Activated naive CD8-positive, alpha-beta T cell treated with anti-CD3 and anti-CD28 coated beads, Interleukin-2, amount 50 U/mL, for 16 hours (primary cell): ENCODE measurements around the gene TGFB2.

Experiments
- DNase-seq: peaks from one replicate; pipeline ENCODE4 v3.0.0-alpha.2; 2020; ENCODE audit warnings: low read depth, low spot score

Gene TGFB2

GRCh38 chr1:218424502-218424901 lies 79.4 kb downstream of the TGFB2 start:
- no peak for DNase-seq

- no peak for DNase-seq
Measured at GRCh38 chr1:218425647-218426342, 80.7 kb downstream of the TGFB2 start.

GRCh38 chr1:218426343-218426657 lies 81.2 kb downstream of the TGFB2 start:
- no peak for DNase-seq

DNA sequence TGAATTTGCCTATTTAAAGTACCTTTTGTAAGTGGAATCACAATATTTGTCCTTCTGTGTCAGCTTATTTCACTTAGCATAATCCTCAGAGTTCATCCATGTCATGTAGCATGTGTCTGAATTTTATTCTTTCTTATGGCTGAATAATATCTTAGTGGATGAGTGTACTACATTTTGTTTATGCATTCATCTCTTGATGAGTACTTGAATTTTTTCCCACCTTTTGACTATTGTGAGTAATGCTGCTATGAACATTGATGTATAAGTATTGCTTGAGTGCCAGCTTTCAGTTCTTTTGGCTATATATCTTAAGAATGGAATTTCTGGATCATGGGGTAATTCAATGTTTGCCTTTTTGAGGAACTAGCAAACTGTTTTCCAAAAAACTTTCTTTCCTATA lies 84.2 kb downstream of the TGFB2 start:
- no peak for DNase-seq

DNA sequence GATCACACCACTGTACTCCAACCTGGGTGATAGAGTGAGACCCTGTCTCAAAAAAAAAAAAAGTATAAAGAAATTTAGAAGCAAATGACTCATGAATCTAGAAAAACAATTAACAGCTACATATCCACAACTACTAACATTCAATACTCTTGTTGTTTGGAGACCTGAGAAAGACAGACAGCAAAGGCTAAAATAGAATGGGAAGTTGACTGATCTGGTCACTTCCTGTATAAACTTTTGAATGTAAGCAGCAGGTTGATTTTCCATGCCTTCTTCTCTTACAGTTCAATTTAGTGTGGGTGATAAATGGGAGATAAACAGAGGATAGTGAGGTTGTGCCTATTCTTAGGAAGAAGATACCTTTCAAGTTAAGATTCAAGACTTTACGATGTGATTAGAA lies 85.2 kb downstream of the TGFB2 start:
- DNase-seq: no peak

DNA sequence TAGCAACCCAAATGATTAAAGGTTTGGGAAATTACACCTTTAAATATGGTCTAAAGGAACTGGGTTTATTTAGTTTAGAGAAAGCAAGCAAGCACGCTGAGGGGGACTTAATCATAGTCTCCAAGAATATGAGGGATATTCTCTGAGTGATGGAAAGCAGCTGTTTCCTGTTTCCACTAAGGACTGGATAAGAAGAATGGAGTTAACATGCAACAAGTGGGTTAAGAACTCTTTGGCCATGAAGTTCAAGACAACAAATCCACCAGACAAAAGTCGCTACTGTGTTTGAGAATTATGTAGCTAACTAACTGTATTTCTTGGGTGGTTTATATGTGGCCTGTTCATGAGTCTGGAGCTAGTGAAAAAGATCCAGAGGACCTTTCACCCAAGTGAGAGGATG lies 85.7 kb downstream of the TGFB2 start:
- DNase-seq: no peak

DNA sequence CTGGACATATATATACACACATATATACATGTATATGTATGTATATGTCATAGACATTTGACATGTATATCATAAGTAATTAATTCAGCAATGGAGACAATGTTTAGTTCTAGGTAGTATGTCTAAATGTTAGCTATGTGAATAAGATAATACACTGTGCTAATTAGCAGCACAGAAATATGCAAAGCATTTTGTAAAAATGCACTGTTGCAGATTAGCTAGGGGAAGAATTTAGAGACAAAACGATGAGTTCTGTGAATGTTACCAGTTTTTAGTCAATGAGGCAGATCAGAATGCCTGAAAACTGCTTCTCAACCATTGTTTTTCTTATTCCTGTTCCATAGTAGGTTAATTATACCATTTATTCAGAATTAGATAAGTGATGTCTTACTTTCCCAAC lies 86.3 kb downstream of the TGFB2 start:
- no peak for DNase-seq

GRCh38 chr1:218433744-218434143 lies 88.6 kb downstream of the TGFB2 start:
- DNase-seq: no peak

DNA sequence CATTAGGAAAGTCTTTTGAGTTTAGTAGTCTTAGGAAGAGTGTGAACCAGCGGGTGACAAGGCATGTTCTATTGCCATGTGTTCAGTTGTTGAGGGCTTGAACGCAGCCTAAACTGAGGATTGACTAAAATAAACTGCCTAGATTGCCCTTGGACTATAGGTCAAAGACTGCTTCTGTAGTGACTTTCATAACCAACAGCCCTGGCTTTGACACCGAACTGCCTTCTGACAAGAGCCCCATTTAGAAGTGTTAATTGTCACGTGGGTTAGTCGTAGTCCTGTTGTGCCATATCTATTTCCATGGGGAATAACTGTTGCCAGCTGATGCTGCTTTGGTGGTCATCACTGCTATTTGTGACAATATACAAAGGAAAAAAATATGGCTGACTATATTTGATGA lies 90.4 kb downstream of the TGFB2 start:
- DNase-seq: no peak

GRCh38 chr1:218436346-218436745 lies 91.2 kb downstream of the TGFB2 start:
- no peak for DNase-seq

- no peak for DNase-seq
Measured at GRCh38 chr1:218436997-218437396, 91.9 kb downstream of the TGFB2 start.

DNA sequence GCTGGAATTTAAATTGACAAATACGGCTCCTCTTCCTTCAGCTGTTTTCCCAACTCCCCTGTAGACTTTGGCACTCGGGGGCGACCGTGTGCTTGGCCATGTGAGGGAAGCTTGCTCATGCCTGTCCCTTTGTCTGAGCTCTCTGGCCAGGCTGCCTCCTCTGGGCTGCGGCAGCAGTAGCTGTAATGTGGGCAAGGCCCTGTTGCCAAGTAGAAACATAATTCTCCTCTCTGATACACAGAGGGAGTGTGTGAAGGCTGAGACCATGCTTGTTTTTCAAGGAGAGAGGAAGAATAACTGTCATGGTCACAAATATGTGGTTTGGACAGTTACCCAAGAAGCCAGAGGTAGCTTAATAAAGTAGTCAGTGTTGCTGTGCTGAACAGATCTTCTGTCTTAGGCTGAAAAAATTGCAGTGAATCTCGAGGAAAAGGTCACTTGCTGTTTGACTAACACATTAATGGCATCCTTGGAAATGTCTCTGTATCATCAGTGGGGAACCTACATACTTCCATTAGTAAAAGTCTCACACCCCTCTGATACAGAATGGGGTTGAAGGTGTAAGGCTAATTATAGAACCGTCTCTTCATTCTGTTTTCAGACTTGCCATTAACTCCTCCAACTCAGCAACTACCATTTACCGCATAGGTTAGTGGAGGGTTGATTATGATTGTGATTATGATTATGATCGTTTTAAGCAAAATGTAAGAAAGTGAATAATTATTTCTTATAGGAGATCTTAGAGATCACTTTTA lies 94.6 kb downstream of the TGFB2 start:
- no peak for DNase-seq

DNA sequence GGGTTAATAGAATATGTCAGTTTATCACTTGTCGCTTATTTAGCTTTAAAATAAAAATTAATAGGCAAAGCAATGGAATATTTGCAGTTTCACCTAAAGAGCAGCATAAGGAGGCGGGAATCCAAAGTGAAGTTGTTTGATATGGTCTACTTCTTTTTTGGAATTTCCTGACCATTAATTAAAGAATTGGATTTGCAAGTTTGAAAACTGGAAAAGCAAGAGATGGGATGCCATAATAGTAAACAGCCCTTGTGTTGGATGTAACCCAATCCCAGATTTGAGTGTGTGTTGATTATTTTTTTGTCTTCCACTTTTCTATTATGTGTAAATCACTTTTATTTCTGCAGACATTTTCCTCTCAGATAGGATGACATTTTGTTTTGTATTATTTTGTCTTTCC lies 98.1 kb downstream of the TGFB2 start:
- DNase-seq: no peak

DNA sequence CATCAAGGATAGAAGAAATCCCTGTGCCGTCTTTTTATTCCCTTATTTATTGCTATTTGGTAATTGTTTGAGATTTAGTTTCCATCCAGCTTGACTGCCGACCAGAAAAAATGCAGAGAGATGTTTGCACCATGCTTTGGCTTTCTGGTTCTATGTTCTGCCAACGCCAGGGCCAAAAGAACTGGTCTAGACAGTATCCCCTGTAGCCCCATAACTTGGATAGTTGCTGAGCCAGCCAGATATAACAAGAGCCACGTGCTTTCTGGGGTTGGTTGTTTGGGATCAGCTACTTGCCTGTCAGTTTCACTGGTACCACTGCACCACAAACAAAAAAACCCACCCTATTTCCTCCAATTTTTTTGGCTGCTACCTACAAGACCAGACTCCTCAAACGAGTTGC lies 99.0 kb downstream of the TGFB2 start:
- DNase-seq: no peak

- DNase-seq: no peak
Measured at GRCh38 chr1:218444588-218444987, 99.5 kb downstream of the TGFB2 start.

DNA sequence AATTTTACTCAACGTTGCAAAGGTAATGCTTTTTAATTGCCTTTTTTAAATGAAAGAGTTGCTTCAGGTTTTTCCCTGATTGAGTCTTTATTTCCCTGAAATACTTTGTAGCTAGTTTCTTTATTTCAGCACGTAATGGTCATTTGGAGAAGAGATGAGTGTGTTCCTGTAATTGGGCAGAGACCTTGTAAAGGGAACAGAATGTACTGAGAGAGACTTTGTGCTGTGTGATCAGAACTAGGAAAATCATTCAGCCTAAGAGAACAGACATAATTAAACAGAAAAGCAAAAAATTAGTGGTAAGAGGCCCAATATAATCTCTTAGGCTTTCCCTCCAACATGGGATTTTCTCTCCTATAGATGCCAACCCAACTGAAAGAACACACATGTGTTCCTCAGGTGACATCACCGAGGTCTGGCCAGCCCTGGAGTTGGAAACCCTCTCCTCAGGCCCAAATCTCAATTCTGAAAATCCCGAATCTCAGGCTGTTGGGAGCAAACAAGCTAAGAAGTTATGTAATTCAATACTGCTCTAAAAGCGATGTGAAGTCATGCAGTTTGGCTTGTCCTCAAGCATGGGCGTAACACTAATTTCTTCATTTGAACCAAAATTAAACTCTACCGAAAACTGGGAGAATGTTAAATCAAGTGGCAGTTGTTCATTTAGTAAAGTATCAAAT lies 102.0 kb downstream of the TGFB2 start:
- no peak for DNase-seq

DNA sequence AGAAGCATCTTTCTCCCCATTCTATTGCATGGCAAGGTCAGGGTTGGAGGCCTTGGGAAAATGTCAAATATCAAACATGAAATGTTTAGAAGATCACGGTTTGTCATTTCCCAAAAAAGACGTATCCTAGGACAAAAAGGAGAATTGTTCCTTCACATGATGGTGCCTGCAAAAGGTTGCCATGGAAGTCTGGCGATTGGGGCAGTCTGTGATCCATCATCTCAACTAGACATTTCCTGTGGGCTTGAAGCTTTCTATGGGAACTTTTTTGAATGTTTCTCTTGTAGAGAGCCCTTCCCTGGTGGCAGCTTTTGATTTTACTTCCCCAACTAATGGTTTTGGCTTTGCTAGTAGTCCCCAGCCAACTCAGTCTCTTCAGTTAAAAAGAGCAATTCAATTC lies 106.3 kb downstream of the TGFB2 start:
- DNase-seq: no peak

GRCh38 chr1:218454700-218455282 lies 109.7 kb downstream of the TGFB2 start:
- DNase-seq: no peak

GRCh38 chr1:218456444-218456843 lies 111.3 kb downstream of the TGFB2 start:
- no peak for DNase-seq

GRCh38 chr1:218459450-218459849 lies 114.3 kb downstream of the TGFB2 start:
- DNase-seq: no peak

GRCh38 chr1:218459878-218460711 lies 115.0 kb downstream of the TGFB2 start:
- no peak for DNase-seq

DNA sequence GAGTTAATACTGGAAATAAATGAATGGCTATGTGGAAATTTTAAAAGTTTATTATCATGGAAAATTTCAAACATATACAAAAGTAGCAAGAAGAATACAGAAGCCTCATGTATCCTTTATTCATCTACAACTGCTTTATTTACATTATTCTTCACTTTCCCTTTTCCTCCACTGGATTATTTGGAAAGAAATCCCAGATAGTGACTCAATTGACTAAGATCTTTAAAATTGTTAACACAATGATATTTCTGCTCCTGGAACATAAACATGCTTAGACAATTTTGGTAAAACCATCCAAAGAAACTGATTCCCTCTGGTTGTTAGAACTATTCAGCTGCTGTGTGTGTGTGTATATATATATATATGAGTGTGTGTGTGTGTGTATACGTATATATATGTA lies 116.2 kb downstream of the TGFB2 start:
- DNase-seq: no peak
